ENCODE results near the gene INSIG1.

Gene INSIG1

DNA sequence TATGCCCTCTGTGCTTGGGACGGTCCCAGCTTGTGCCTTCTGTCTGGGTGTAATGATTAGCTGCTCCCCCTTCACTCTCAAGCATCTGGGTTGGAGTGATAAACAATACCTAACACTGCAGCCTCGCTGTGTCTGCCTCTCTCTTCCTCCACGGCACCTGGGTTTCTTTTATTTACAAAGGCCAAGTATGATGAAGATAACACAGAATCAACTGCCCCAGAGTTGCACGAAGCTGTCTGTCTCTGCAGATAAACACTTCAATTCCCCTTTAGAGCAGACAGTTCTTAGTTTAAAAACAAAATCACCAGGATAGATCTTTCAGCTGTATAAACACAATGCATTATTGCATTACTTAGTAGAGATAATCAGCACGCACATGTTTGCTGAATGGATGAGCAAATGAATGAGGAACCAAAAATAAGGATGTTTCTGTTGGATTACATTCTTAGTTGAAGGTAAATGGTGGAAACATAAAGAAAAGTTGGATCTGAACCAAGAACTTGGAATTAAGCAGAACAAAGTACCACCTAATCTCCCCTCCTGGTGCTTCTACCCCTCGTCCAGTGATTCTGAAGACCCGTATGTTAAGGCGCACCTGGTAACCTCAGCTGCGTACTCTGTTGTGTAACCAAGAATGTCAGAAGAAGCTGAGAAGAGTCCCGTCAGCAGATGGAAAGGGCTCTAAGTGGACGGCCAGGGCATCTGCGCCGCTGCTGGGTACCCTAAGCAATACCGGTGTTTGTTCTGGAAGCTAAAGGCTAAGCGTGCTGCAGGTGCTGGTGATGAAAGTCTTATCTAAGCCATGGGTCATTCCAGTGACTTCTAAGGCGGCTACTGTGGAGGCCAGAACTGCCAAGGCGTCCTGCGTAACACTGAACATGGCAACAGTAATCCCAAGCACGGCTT, 26.6 kb downstream of the INSIG1 start:
- TF ChIP-seq ZNF8 (CRISPR knock-in tag; IDR thresholded peaks at IDR 0.05), result no peak
- TF ChIP-seq, protein P1, sequence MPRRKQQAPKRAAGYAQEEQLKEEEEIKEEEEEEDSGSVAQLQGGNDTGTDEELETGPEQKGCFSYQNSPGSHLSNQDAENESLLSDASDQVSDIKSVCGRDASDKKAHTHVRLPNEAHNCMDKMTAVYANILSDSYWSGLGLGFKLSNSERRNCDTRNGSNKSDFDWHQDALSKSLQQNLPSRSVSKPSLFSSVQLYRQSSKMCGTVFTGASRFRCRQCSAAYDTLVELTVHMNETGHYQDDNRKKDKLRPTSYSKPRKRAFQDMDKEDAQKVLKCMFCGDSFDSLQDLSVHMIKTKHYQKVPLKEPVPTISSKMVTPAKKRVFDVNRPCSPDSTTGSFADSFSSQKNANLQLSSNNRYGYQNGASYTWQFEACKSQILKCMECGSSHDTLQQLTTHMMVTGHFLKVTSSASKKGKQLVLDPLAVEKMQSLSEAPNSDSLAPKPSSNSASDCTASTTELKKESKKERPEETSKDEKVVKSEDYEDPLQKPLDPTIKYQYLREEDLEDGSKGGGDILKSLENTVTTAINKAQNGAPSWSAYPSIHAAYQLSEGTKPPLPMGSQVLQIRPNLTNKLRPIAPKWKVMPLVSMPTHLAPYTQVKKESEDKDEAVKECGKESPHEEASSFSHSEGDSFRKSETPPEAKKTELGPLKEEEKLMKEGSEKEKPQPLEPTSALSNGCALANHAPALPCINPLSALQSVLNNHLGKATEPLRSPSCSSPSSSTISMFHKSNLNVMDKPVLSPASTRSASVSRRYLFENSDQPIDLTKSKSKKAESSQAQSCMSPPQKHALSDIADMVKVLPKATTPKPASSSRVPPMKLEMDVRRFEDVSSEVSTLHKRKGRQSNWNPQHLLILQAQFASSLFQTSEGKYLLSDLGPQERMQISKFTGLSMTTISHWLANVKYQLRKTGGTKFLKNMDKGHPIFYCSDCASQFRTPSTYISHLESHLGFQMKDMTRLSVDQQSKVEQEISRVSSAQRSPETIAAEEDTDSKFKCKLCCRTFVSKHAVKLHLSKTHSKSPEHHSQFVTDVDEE (CRISPR knock-in tag; IDR thresholded peaks at IDR 0.05), result peak; percentile 78
- no peak for TF ChIP-seq SNAI2 (CRISPR knock-in tag; IDR thresholded peaks at IDR 0.05)
- TF ChIP-seq TCF4 (CRISPR knock-in tag; IDR thresholded peaks at IDR 0.05; ENCODE audit: borderline replicate concordance), result peak; percentile 96
- ATAC-seq, result no peak

DNA sequence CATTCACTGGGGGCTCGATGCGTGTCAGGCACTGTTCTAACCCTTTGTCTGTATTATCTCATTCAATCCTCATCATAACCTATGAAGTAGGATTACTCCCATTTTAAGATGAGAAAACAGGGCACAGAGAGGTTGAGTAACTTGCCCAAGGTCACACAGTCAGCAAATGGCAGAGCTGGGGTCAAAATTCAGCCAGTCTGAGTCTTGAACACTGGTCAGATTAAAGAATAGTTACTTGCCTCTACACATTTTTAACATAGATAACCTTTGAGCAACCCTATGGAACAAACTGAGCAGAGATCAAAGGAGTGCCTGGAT, 27.2 kb downstream of the INSIG1 start:
- no peak for ATAC-seq
- no peak for TF ChIP-seq OSR1 (CRISPR knock-in tag; IDR thresholded peaks at IDR 0.05)
- TF ChIP-seq BACH2 (CRISPR knock-in tag; IDR thresholded peaks at IDR 0.05; ENCODE audit: borderline replicate concordance), result no peak
- TF ChIP-seq RARB (CRISPR knock-in tag; IDR thresholded peaks at IDR 0.05), result no peak
- no peak for TF ChIP-seq ZNF70 (CRISPR knock-in tag; IDR thresholded peaks at IDR 0.05)
- no peak for TF ChIP-seq ESRRG (CRISPR knock-in tag; IDR thresholded peaks at IDR 0.05)
- no peak for TF ChIP-seq SNAI2 (CRISPR knock-in tag; IDR thresholded peaks at IDR 0.05)
- TF ChIP-seq, protein P2, sequence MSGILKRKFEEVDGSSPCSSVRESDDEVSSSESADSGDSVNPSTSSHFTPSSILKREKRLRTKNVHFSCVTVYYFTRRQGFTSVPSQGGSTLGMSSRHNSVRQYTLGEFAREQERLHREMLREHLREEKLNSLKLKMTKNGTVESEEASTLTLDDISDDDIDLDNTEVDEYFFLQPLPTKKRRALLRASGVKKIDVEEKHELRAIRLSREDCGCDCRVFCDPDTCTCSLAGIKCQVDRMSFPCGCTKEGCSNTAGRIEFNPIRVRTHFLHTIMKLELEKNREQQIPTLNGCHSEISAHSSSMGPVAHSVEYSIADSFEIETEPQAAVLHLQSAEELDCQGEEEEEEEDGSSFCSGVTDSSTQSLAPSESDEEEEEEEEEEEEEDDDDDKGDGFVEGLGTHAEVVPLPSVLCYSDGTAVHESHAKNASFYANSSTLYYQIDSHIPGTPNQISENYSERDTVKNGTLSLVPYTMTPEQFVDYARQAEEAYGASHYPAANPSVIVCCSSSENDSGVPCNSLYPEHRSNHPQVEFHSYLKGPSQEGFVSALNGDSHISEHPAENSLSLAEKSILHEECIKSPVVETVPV (CRISPR knock-in tag; IDR thresholded peaks at IDR 0.05), result no peak
- no peak for TF ChIP-seq ISL1 (CRISPR knock-in tag; IDR thresholded peaks at IDR 0.05)
- no peak for TF ChIP-seq ZC3H10 (CRISPR knock-in tag; IDR thresholded peaks at IDR 0.05)
- no peak for TF ChIP-seq GLIS3 (CRISPR knock-in tag; IDR thresholded peaks at IDR 0.05)
- TF ChIP-seq TCF4 (CRISPR knock-in tag; IDR thresholded peaks at IDR 0.05; ENCODE audit: borderline replicate concordance), result no peak
- no peak for TF ChIP-seq ZFP30 (CRISPR knock-in tag; IDR thresholded peaks at IDR 0.05)
- TF ChIP-seq, protein P3, sequence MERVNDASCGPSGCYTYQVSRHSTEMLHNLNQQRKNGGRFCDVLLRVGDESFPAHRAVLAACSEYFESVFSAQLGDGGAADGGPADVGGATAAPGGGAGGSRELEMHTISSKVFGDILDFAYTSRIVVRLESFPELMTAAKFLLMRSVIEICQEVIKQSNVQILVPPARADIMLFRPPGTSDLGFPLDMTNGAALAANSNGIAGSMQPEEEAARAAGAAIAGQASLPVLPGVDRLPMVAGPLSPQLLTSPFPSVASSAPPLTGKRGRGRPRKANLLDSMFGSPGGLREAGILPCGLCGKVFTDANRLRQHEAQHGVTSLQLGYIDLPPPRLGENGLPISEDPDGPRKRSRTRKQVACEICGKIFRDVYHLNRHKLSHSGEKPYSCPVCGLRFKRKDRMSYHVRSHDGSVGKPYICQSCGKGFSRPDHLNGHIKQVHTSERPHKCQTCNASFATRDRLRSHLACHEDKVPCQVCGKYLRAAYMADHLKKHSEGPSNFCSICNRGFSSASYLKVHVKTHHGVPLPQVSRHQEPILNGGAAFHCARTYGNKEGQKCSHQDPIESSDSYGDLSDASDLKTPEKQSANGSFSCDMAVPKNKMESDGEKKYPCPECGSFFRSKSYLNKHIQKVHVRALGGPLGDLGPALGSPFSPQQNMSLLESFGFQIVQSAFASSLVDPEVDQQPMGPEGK (CRISPR knock-in tag; IDR thresholded peaks at IDR 0.05; ENCODE audit: borderline replicate concordance), result no peak
- no peak for TF ChIP-seq ZNF565 (CRISPR knock-in tag; conservative IDR thresholded peaks at IDR 0.05; ENCODE audit: low read depth)

DNA sequence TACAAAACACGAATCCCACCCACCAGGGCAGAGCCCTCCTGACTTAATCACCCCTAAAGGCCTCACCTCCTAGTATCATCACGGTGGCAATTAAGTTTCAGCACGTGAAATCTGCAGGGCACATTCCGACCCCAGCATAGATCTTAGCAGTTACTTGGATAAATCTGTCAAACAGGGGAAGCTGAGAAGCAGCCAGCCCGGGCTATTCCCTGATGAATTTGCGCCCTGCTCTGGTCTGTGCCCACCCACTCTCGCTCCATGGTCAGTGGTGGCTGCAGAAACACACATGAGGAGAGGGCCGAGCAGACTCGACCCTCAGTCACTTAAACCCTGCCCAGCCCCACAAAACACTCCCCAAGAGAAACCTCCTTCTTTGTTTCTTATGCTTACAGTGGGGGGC, 28.7 kb downstream of the INSIG1 start:
- TF ChIP-seq ZFP3 (CRISPR knock-in tag; IDR thresholded peaks at IDR 0.05) (no peak), SNAI2 (CRISPR knock-in tag; IDR thresholded peaks at IDR 0.05) (no peak), ESRRG (CRISPR knock-in tag; IDR thresholded peaks at IDR 0.05) (no peak), ZNF565 (CRISPR knock-in tag; conservative IDR thresholded peaks at IDR 0.05; ENCODE audit: low read depth) (no peak), BACH2 (CRISPR knock-in tag; IDR thresholded peaks at IDR 0.05; ENCODE audit: borderline replicate concordance) (no peak), OSR1 (CRISPR knock-in tag; IDR thresholded peaks at IDR 0.05) (no peak)
- TF ChIP-seq, protein P3 (CRISPR knock-in tag; IDR thresholded peaks at IDR 0.05; ENCODE audit: borderline replicate concordance), result no peak

DNA sequence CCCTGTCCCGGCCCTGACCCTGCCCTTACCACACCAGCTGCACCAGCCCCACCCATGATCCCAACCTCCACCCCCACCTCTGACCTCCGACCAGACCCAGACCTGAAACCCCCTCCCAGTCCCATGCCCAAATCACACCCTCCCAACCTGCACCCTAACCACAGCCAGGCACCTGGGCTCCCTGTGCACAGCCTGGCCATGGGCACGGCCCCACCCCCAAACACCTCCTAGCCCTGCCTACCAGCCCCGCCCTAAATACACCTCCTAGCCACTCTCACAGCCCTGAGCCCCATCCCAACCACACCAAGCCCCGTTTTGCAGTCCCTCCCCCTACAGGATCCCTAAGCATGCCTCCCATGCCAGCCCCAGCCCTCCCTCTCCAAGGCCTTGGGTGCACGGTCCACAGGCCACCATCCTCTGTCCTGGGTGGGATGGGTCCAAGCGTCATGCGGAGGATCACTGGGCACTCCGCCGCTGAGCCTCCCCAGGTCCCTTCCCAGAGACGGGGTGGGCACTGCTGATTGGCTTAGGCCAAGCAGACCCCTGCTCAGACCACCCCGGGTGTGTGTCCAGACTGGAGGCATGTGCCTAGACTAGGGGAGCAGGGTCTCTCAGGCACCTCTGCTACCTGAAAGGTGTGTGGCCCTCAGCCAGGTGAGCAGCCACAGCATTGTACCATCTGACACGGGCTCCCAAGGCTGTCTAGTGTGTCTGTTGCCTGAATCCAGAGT, 30.1 kb downstream of the INSIG1 start:
- no peak; the same call in 2 of the 3 replicates for ATAC-seq
- TF ChIP-seq, protein P4, sequence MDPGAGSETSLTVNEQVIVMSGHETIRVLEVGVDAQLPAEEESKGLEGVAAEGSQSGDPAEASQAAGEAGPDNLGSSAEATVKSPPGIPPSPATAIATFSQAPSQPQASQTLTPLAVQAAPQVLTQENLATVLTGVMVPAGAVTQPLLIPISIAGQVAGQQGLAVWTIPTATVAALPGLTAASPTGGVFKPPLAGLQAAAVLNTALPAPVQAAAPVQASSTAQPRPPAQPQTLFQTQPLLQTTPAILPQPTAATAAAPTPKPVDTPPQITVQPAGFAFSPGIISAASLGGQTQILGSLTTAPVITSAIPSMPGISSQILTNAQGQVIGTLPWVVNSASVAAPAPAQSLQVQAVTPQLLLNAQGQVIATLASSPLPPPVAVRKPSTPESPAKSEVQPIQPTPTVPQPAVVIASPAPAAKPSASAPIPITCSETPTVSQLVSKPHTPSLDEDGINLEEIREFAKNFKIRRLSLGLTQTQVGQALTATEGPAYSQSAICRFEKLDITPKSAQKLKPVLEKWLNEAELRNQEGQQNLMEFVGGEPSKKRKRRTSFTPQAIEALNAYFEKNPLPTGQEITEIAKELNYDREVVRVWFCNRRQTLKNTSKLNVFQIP (CRISPR knock-in tag; IDR thresholded peaks at IDR 0.05; ENCODE audit: borderline replicate concordance, low read depth), result no peak
- TF ChIP-seq ZFP30 (CRISPR knock-in tag; IDR thresholded peaks at IDR 0.05) (no peak), ZNF565 (CRISPR knock-in tag; conservative IDR thresholded peaks at IDR 0.05; ENCODE audit: low read depth) (no peak), BACH2 (CRISPR knock-in tag; IDR thresholded peaks at IDR 0.05; ENCODE audit: borderline replicate concordance) (no peak), ZNF70 (CRISPR knock-in tag; IDR thresholded peaks at IDR 0.05) (no peak), CSDC2 (CRISPR knock-in tag; IDR thresholded peaks at IDR 0.05) (no peak), ZNF8 (CRISPR knock-in tag; IDR thresholded peaks at IDR 0.05) (no peak), OSR1 (CRISPR knock-in tag; IDR thresholded peaks at IDR 0.05) (no peak), SNAI2 (CRISPR knock-in tag; IDR thresholded peaks at IDR 0.05) (no peak)
- TF ChIP-seq, protein P2 (CRISPR knock-in tag; IDR thresholded peaks at IDR 0.05), result no peak
- TF ChIP-seq, protein P5, sequence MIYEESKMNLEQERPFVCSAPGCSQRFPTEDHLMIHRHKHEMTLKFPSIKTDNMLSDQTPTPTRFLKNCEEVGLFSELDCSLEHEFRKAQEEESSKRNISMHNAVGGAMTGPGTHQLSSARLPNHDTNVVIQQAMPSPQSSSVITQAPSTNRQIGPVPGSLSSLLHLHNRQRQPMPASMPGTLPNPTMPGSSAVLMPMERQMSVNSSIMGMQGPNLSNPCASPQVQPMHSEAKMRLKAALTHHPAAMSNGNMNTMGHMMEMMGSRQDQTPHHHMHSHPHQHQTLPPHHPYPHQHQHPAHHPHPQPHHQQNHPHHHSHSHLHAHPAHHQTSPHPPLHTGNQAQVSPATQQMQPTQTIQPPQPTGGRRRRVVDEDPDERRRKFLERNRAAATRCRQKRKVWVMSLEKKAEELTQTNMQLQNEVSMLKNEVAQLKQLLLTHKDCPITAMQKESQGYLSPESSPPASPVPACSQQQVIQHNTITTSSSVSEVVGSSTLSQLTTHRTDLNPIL (CRISPR knock-in tag; IDR thresholded peaks at IDR 0.05; ENCODE audit: low read depth), result no peak

More for the DNA sequence above, 28.7 kb downstream of the INSIG1 start:
- no peak for ATAC-seq

Measured in SK-N-SH treated with all-trans-retinoic acid at 6 μM for 48 hours (cell line).